ENCODE data around the gene BRPF3. TPM values are rescaled to one million over a fixed set of nuclear protein-coding genes. Genes with fewer than 3 reads are reported as not detected.

The BRPF3 gene
- total RNA-seq (10 to 100 TPM; 30.8 to 32.9 TPM), polyA plus RNA-seq (ENCODE audit: insufficient read length in 6 of 6) (10 to 100 TPM; 41.2 to 50.6 (median 45.4) TPM)
- long read RNA-seq, donor 1, full-length matches to known transcripts = 1 of 15 reads
- long read RNA-seq, donor 1, partial matches to known transcripts = 14 of 15 reads
- long read RNA-seq, donor 1, other reads (novel, unspliced or antisense) = 0 of 15 reads
- long read RNA-seq, donor 2, full-length matches to known transcripts = 2 of 24 reads
- long read RNA-seq, donor 2, partial matches to known transcripts = 22 of 24 reads
- long read RNA-seq, donor 2, other reads (novel, unspliced or antisense) = 0 of 24 reads
- long read RNA-seq, donor 3, partial matches to known transcripts = 0 of 1 reads
- long read RNA-seq, donor 3, other reads (novel, unspliced or antisense) = 0 of 1 reads
- long read RNA-seq, donor 4, partial matches to known transcripts = 3 of 3 reads
- long read RNA-seq, donor 4, other reads (novel, unspliced or antisense) = 0 of 3 reads
- long read RNA-seq, donor 5, full-length matches to known transcripts = 2 of 2 reads
- long read RNA-seq, donor 5, partial matches to known transcripts = 0 of 2 reads
- long read RNA-seq, donor 5, other reads (novel, unspliced or antisense) = 0 of 2 reads
- long read RNA-seq, donor 6, full-length matches to known transcripts = 1 of 16 reads
- long read RNA-seq, donor 6, partial matches to known transcripts = 15 of 16 reads
- long read RNA-seq, donor 6, other reads (novel, unspliced or antisense) = 0 of 16 reads
- long read RNA-seq, donor 7, full-length matches to known transcripts = 1 of 1 reads
- long read RNA-seq, donor 7, partial matches to known transcripts = 0 of 1 reads
- long read RNA-seq, donor 7, other reads (novel, unspliced or antisense) = 0 of 1 reads
- long read RNA-seq, donor 8, full-length matches to known transcripts = 1 of 12 reads
- long read RNA-seq, donor 8, partial matches to known transcripts = 11 of 12 reads
- long read RNA-seq, donor 8, other reads (novel, unspliced or antisense) = 0 of 12 reads
- long read RNA-seq, donor 9 = 0 reads
- long read RNA-seq, donor 10 = 0 reads
- long read RNA-seq, donor 11, full-length matches to known transcripts = 3 of 31 reads
- long read RNA-seq, donor 11, partial matches to known transcripts = 28 of 31 reads
- long read RNA-seq, donor 11, other reads (novel, unspliced or antisense) = 0 of 31 reads
- long read RNA-seq, donor 12, full-length matches to known transcripts = 1 of 1 reads
- long read RNA-seq, donor 12, partial matches to known transcripts = 0 of 1 reads
- long read RNA-seq, donor 12, other reads (novel, unspliced or antisense) = 0 of 1 reads

DNA sequence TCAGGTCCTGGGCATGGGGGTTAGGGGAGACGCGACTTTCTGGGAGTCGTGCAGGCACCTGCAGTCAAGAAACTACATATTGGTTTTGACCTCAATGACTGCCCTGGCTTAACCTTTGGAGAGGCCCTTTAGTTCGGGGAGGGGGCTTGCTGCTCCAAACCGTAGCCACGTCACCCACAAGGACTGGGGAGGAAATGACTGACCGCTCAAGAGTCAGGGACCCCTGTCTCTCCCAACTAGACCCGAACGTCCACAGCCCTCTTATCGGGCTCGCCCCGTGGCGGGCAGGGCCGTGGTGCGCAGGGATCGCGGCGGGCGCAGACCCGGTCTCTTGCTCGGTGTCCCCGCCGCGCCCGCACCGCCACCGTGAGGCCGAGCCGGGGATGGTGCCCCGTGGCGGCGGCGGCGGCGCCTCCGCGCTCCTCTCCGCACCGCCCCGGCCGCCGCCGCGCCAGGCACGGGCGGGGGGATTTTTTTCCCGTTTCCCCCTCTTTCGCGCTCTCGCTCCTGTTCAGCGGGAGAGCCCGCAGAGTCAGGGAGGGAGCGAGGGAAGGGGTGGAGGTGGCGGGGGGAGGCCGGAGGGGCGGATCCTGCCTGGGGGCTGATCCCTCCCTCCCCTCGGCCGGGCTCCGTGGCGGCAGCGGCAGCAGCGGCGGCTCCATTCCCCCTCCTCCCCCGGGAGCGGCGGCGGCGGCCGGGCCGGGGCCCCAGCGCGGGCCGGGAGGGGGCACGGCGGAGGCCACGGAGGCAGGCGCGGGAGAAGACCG lies at the start of gene BRPF3:
TSS of gene BRPF3 (plus strand) at position 632 of the 767 bp plus-strand sequence. CDS start 3,579 bp downstream, outside the sequence.
- Histone ChIP-seq H3K4me1 (peaks cover 8 to 20% of the 10 kb centered on the region in 2 donors), H3K9me3 (no peaks in the 10 kb centered on the region), H3K4me3 (peak within 1 kb of the TSS; percentile 55 to 58), H3K27me3 (no peaks in the 10 kb centered on the region), H3K27ac (peak within 1 kb of the TSS; percentile 87 to 94), H3K36me3 (peaks cover 0 to 14% of the 10 kb centered on the region in 2 donors)
- DNase-seq (peak; percentile 71 to 96 (median 84)), ATAC-seq (peak; percentile 85)
- intact Hi-C loops (cut with DNase I) = loop anchor here in 1 of 2 donors (10.0 kb wide), 1 partner anchor 71 kb away; no protein-coding TSS in a partner anchor
- TF ChIP-seq CTCF (IDR thresholded peaks at IDR 0.05) = peak; percentile 41 to 64

DNA sequence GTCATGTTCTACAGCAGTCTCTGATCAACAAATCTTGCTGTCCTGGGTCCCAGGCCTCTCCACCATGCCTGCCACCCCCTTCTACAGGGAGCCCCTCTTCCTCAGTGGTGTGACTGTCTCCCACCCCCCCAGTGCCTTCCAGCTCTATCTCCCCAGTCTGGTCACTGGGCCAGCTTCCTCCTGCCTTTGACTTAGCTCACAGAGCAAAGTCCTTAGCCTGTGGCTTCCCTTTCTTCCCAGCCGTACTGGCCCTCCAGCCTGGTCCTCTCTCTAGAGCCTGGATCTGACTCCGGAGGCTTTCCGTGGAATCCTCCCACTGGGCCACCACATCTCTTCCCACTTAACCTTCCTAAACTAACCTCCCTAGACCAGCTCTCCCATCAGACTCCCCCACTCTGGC lies 49.2 kb upstream of the BRPF3 start:
- ATAC-seq (peak; percentile 34), DNase-seq (peak in 1 of 4 donors; percentile 33)
- H3K4me3 ChIP-seq = no peak overlapping the region
- H3K27ac ChIP-seq = peak overlapping the region in 1 of 2 donors; percentile 69
- intact Hi-C loops (cut with DNase I) = no loop called here
- peaks cover 10 to 39% of the 10 kb centered on the region in 2 donors for H3K4me1 ChIP-seq
- no peaks in the 10 kb centered on the region for H3K27me3 ChIP-seq
- no peaks in the 10 kb centered on the region for H3K9me3 ChIP-seq
- TF ChIP-seq CTCF (IDR thresholded peaks at IDR 0.05) = no peak
- no peaks in the 10 kb centered on the region for H3K36me3 ChIP-seq

- no peak for TF ChIP-seq CTCF (IDR thresholded peaks at IDR 0.05)
- Histone ChIP-seq H3K36me3 (no peaks in the 10 kb centered on the region), H3K4me3 (no peak overlapping the region), H3K27ac (peak overlapping the region in 1 of 2 donors; percentile 7), H3K4me1 (peaks cover 10 to 26% of the 10 kb centered on the region in 2 donors), H3K27me3 (no peaks in the 10 kb centered on the region), H3K9me3 (no peaks in the 10 kb centered on the region)
- ATAC-seq (peak; percentile 59), DNase-seq (no peak)
- intact Hi-C loops (cut with DNase I) = no loop called here
Measured at GRCh38 chr6:36149476-36149875, 47.1 kb upstream of the BRPF3 start.

DNA sequence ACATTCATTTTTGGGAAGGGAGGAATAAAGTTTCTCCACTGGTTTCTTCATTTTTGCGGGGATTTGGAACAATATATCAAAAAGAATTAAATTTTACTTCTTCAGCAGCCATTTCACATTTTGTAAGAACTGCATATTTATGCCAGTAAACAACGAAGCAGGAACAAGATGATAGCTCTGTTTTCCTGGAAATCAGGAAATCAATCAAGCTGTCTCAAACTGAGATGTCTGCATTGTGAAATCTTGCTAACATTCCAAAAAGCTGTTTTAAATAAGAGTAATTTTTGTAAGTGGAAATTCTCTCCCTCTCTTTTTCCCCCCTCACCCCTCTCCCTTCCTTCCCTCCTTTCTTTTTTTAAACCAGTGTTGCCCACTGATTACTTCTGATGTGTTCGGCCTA lies 46.3 kb upstream of the BRPF3 start:
- Histone ChIP-seq H3K27ac (peak overlapping the region in 1 of 2 donors; percentile 7), H3K4me3 (no peak overlapping the region), H3K4me1 (peaks cover 10 to 26% of the 10 kb centered on the region in 2 donors), H3K9me3 (peaks cover 0 to 4% of the 10 kb centered on the region in 2 donors), H3K27me3 (no peaks in the 10 kb centered on the region), H3K36me3 (no peaks in the 10 kb centered on the region)
- intact Hi-C loops (cut with DNase I) = no loop called here
- no peak for ATAC-seq
- peak in 2 of 4 donors; percentile 30 to 60 for DNase-seq
- no peak for TF ChIP-seq CTCF (IDR thresholded peaks at IDR 0.05)
